Left lung (tissue), 10 donors: ENCODE results near the gene CDS1. TPM values are rescaled to one million over a fixed set of nuclear protein-coding genes. Genes with fewer than 3 reads are reported as not detected.

ENCODE experiments used
- ATAC-seq: fragments of 200-7000 bp; cut with Tn5 transposase; one replicate; pipeline ENCODE4 v1.9.1; 2020; ENCODE audit warnings: moderate library complexity
- DNase-seq, 4 donors: peaks; one replicate each; pipeline ENCODE4 v3.0.0-alpha.2; 2013 to 2020
- H3K27ac ChIP-seq, 2 donors: fragments of 200-600 bp; sonication (generic) in 1 of 2; one replicate each; pipeline versions ENCODE4 v1.5.0 to v1.8.0; 2020 to 2021
- H3K27me3 ChIP-seq, 2 donors: fragments of 200-600 bp; sonication (generic) in 1 of 2; one replicate each; pipeline versions ENCODE4 v1.5.0 to v1.8.0; 2020 to 2021
- H3K36me3 ChIP-seq, 2 donors: fragments of 200-600 bp; sonication (generic) in 1 of 2; one replicate each; pipeline versions ENCODE4 v1.5.0 to v1.8.0; 2020 to 2021
- H3K4me1 ChIP-seq, 2 donors: fragments of 200-600 bp; one replicate each; pipeline ENCODE4 v1.8.0; 2021
- H3K4me3 ChIP-seq, 2 donors: fragments of 200-600 bp; sonication (generic) in 1 of 2; one replicate each; pipeline versions ENCODE4 v1.5.0 to v1.8.0; 2020 to 2021; ENCODE audit warnings: mild to moderate bottlenecking in 1 of 2
- H3K9me3 ChIP-seq, 2 donors: fragments of 200-600 bp; sonication (generic) in 1 of 2; one replicate each; pipeline versions ENCODE4 v1.5.0 to v1.8.0; 2020 to 2021
- intact Hi-C, 2 donors: fragments of 100-400 bp; cut with DNase I; formaldehyde crosslinking; loops; one replicate each; pipeline versions ENCODE4 v1.11.2 to v1.14.2; 2022
- polyA plus RNA-seq, 6 donors: library from polyadenylated mRNA; unstranded; fragments of 120-200 nt; gene quantifications; one replicate each; pipeline ENCODE4 v1.2.1, GENCODE V29; 2013; ENCODE audit not compliant: insufficient read length in 6 of 6
- total RNA-seq, 2 donors: library from RNA; stranded (reverse); fragmentation: NEBNext Ultra II Directional; extraction: Animal tissue kit (Norgen Biotek cat#: 25700); gene quantifications; one replicate each; pipeline ENCODE4 v1.2.1, GENCODE V29; 2021
- TF ChIP-seq, protein P1 (sequence below), 2 donors: fragments of 200-600 bp; sonication (generic) in 1 of 2; IDR thresholded peaks; one replicate each; pipeline versions ENCODE4 v1.5.0 to v1.8.0; 2021; ENCODE audit warnings: antibody characterized with exemption in 2 of 2
- donor health status: DM: no; HTN: yes; CAD: no.
- donor health status: DM: no; HTN: no; CAD: no.

CDS1 gene
- total and polyA plus RNA-seq, 8 donors, result 10.3 to 25.7 (median 20.9) TPM

GRCh38 chr4:84648178-84648577 lies 65.3 kb downstream of the CDS1 start:
- TF ChIP-seq, protein P1, sequence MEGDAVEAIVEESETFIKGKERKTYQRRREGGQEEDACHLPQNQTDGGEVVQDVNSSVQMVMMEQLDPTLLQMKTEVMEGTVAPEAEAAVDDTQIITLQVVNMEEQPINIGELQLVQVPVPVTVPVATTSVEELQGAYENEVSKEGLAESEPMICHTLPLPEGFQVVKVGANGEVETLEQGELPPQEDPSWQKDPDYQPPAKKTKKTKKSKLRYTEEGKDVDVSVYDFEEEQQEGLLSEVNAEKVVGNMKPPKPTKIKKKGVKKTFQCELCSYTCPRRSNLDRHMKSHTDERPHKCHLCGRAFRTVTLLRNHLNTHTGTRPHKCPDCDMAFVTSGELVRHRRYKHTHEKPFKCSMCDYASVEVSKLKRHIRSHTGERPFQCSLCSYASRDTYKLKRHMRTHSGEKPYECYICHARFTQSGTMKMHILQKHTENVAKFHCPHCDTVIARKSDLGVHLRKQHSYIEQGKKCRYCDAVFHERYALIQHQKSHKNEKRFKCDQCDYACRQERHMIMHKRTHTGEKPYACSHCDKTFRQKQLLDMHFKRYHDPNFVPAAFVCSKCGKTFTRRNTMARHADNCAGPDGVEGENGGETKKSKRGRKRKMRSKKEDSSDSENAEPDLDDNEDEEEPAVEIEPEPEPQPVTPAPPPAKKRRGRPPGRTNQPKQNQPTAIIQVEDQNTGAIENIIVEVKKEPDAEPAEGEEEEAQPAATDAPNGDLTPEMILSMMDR (IDR thresholded peaks at IDR 0.05), result no peak
- Histone ChIP-seq H3K9me3 (no peaks in the 10 kb centered on the region), H3K27ac (no peak overlapping the region), H3K27me3 (no peaks in the 10 kb centered on the region), H3K36me3 (no peaks in the 10 kb centered on the region), H3K4me1 (peaks cover 0 to 15% of the 10 kb centered on the region in 2 donors), H3K4me3 (no peak overlapping the region)
- intact Hi-C loops, result no loop called here
- ATAC-seq (peak; percentile 74), DNase-seq (no peak)

GRCh38 chr4:84648863-84649647 lies 66.1 kb downstream of the CDS1 start:
- intact Hi-C loops, result no loop called here
- no peaks in the 10 kb centered on the region for H3K9me3 ChIP-seq
- peak in 2 of 4 donors; percentile 29 to 69 for DNase-seq
- H3K4me3 ChIP-seq, result no peak overlapping the region
- no peaks in the 10 kb centered on the region for H3K36me3 ChIP-seq
- peak; percentile 79 for ATAC-seq
- H3K27me3 ChIP-seq, result no peaks in the 10 kb centered on the region
- TF ChIP-seq, protein P1 (IDR thresholded peaks at IDR 0.05), result no peak
- H3K4me1 ChIP-seq, result peaks cover 0 to 15% of the 10 kb centered on the region in 2 donors
- H3K27ac ChIP-seq, result no peak overlapping the region

DNA sequence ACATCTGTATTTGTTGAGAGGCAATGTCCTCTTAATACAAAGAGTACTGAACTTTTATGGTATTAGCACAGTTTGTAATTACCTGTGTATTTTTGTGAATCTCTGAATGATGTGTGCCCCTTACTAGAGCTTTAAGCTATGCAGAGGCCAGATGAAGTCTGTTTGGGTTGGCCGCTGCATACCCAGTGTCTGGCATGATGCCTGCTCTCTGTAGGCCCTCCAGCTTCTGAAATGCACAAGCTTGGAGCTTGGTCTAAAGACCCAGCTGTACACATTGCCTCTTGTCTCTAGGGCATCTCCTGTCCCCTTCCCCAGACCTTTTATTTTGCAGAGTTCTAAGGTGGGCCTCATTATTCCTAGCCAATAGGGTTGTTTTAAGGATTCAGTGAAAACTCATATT lies 68.6 kb downstream of the CDS1 start:
- Histone ChIP-seq H3K4me1 (peaks cover 0 to 15% of the 10 kb centered on the region in 2 donors), H3K36me3 (no peaks in the 10 kb centered on the region), H3K27me3 (no peaks in the 10 kb centered on the region), H3K27ac (no peak overlapping the region), H3K9me3 (no peaks in the 10 kb centered on the region), H3K4me3 (no peak overlapping the region)
- TF ChIP-seq, protein P1 (IDR thresholded peaks at IDR 0.05), result no peak
- DNase-seq, result no peak
- no peak for ATAC-seq
- intact Hi-C loops, result no loop called here

DNA sequence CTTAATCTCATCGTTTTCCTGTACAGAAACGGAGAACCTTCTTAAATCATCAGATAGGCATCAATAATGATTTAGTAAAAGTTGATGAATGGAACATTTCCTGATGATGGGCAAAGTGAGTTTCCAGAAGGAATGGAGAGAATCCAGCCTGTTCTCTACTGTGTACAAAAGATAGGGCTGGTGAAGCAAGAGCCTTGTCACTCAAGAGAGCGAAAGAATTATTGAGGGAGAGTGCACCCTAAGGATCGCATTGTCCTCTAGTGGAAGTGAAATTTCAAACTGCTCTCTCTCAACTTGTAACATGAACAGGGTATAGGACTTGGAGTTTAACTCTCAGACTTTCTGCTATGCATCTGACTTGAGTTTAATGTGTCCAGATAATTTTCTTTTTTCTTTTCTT lies 69.6 kb downstream of the CDS1 start:
- Histone ChIP-seq H3K27me3 (no peaks in the 10 kb centered on the region), H3K36me3 (no peaks in the 10 kb centered on the region), H3K4me1 (peaks cover 0 to 11% of the 10 kb centered on the region in 2 donors), H3K4me3 (no peak overlapping the region), H3K27ac (no peak overlapping the region), H3K9me3 (no peaks in the 10 kb centered on the region)
- TF ChIP-seq, protein P1 (IDR thresholded peaks at IDR 0.05), result no peak
- ATAC-seq (no peak), DNase-seq (no peak)
- intact Hi-C loops, result no loop called here

DNA sequence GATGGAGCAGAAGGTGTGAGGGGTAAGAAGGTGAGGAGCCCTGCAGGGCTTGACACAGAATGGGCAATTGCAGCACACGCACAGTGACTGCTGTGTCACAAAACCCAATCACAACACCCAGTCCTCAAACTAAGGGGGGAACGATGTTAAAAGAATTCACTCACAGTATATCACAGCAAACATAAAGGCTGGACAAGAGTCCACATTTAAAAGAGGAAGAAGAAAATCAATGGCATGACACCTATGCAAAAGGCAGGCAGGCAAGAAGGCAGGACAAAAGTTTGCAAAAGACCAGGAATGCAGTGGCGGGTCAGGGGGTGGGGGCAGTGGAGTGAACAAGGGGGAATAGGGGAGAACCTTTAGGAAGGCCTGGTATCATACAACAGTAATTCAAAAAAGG lies 77.7 kb downstream of the CDS1 start:
- peaks cover 0 to 3% of the 10 kb centered on the region in 2 donors for H3K9me3 ChIP-seq
- intact Hi-C loops, result no loop called here
- DNase-seq (no peak), ATAC-seq (no peak)
- H3K4me3 ChIP-seq, result no peak overlapping the region
- TF ChIP-seq, protein P1 (IDR thresholded peaks at IDR 0.05), result no peak
- no peaks in the 10 kb centered on the region for H3K4me1 ChIP-seq
- H3K36me3 ChIP-seq, result peaks cover 0 to 3% of the 10 kb centered on the region in 2 donors
- no peak overlapping the region for H3K27ac ChIP-seq
- no peaks in the 10 kb centered on the region for H3K27me3 ChIP-seq
